Measurements from ENCODE around the gene OR1E2. TPM values are rescaled to one million over a fixed set of nuclear protein-coding genes. Genes with fewer than 3 reads are reported as not detected.
"Not testable (repeated sequence)": the region's sequence is repeated elsewhere in the genome, so short reads cannot be mapped to it uniquely, and the experiment has no call there.

Gene OR1E2
- total RNA-seq, 1 experiment from 2014 or later = not detected

DNA sequence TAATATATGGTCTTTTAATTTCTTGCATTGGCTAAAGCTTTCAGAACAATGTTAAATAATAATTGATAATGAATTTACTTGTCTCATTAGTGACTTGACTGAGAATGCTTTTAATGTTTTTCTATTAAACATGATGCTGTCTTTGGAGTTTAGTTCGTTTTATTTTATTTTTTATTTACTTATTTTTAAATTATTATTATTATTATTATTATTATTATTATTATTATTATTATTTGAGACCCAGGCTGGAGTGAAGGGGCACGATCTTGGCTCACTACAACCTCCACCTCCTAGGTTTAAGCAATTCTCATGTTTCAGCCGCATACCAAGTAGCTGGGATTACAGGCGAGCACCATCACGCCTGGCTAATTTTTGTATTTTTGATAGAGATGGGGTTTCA, 18.0 kb downstream of the OR1E2 start:
- DNase-seq = no peak
- Mint-ChIP-seq H3K9me3 (peaks cover 35 to 69% of the 10 kb centered on the region in 2 experiments), H3K36me3 (ENCODE audit: insufficient read depth in 1 of 3, low read depth in 3 of 3) (peaks cover 2 to 15% (median 10%) of the 10 kb centered on the region in 3 experiments; a peak in 5 of 7 replicates), H3K27ac (no peak overlapping the region), H3K4me3 (no peak overlapping the region), H3K27me3 (ENCODE audit: low read depth) (no peaks in the 10 kb centered on the region; the same call in 1 of the 2 replicates), H3K4me1 (no peaks in the 10 kb centered on the region)
- H2BK5ac ChIP-seq (ENCODE audit: insufficient read length, low read length) = no peak overlapping the region
- H3K56ac ChIP-seq (ENCODE audit: insufficient read length, low read depth, low read length) = no peak overlapping the region
- no peak overlapping the region for H2AK5ac ChIP-seq (ENCODE audit: insufficient read length, low read length)
- H4K8ac ChIP-seq (replicated peaks; ENCODE audit: insufficient read length, low read depth, low read length) = no peak overlapping the region
- no peak for TF ChIP-seq CTCF (conservative IDR thresholded peaks at IDR 0.05)
- peaks cover 11% of the 10 kb centered on the region for H3K9me3 ChIP-seq (ENCODE audit: control insufficient read depth, low read depth, low read length)
- no peaks in the 10 kb centered on the region for H3K79me1 ChIP-seq (ENCODE audit: insufficient read depth, low read depth, low read length, poor library complexity, severe bottlenecking)
- H2BK15ac ChIP-seq (ENCODE audit: low read depth, low read length) = no peak overlapping the region
- no peak overlapping the region for H3K14ac ChIP-seq (ENCODE audit: insufficient read depth, low read length)
- no peak overlapping the region for H3K27ac ChIP-seq (ENCODE audit: insufficient read length, low read depth, low read length)
- H4K20me1 ChIP-seq (ENCODE audit: control insufficient read depth, insufficient read depth, insufficient read length) = no peaks in the 10 kb centered on the region
- no peak overlapping the region for H4K5ac ChIP-seq (ENCODE audit: insufficient read length, low read depth, low read length)
- no peak overlapping the region for H3K4me2 ChIP-seq (ENCODE audit: insufficient read depth, insufficient read length, low read length)
- H3K27me3 ChIP-seq (ENCODE audit: insufficient read depth, low read length) = no peaks in the 10 kb centered on the region
- H3K23ac ChIP-seq (ENCODE audit: insufficient read length, low read depth, low read length) = no peak overlapping the region
- H2BK20ac ChIP-seq (ENCODE audit: low read depth, low read length, poor library complexity, severe bottlenecking) = no peak overlapping the region
- H3K23me2 ChIP-seq (ENCODE audit: insufficient read length, low read depth, low read length, poor library complexity, severe bottlenecking) = no peaks in the 10 kb centered on the region
- H3K9ac ChIP-seq (ENCODE audit: extremely low read depth, insufficient read length, low read length) = no peak overlapping the region
- H4K91ac ChIP-seq (ENCODE audit: insufficient read length, low read depth, low read length) = no peak overlapping the region
- H2BK12ac ChIP-seq (ENCODE audit: insufficient read length, low read depth, low read length) = no peak overlapping the region
- H3K79me2 ChIP-seq (ENCODE audit: insufficient read depth, low read length) = no peaks in the 10 kb centered on the region
- no peaks in the 10 kb centered on the region for H3K4me1 ChIP-seq (ENCODE audit: insufficient read depth, low read length)
- no peak overlapping the region for H2BK120ac ChIP-seq (ENCODE audit: low read depth, low read length, poor library complexity, severe bottlenecking)
- no CpG with 5 or more reads among the region's 5 CpGs for WGBS (ENCODE audit: extremely low coverage, insufficient read length, low lambda C conversion rate)
- no peak overlapping the region for H3T11ph ChIP-seq (ENCODE audit: low read length)
- no peak overlapping the region for H3K4ac ChIP-seq (ENCODE audit: low read depth, low read length)
- H2AFZ ChIP-seq (ENCODE audit: low read length) = no peak overlapping the region
- H3K18ac ChIP-seq (ENCODE audit: insufficient read length, low read depth, low read length) = no peak overlapping the region

DNA sequence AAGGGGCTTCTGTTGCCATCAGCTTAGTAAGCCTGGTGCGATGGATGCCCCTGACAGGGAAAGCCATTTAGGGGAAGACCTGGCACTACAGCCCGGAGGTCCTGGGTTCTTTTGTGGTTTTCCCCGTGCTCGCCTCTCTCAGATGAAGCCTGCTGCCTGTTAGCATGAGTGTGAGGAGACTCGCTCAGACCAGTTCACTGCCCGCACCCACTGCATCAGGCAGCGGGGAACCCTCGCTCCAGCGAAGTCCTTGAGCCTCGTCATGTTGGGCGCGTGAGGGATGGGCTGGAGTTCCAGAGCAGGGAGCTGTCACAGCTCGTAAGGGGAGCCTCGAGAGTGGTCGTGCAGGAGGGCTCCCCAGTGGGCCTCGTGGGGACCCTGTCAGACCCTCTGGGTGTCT, 21.4 kb downstream of the OR1E2 start:
- Mint-ChIP-seq H3K9me3 (peaks cover 43 to 73% of the 10 kb centered on the region in 2 experiments), H3K36me3 (ENCODE audit: insufficient read depth in 1 of 3, low read depth in 3 of 3) (peaks cover 4 to 33% (median 15%) of the 10 kb centered on the region in 3 experiments; a peak in 6 of 7 replicates)
- H3K14ac ChIP-seq (ENCODE audit: insufficient read depth, low read length); H2BK5ac ChIP-seq (ENCODE audit: insufficient read length, low read length); H3K4ac ChIP-seq (ENCODE audit: low read depth, low read length); H3T11ph ChIP-seq (ENCODE audit: low read length); H3K27me3 Mint-ChIP-seq (ENCODE audit: low read depth); H3K27ac Mint-ChIP-seq; H3K27ac ChIP-seq (ENCODE audit: insufficient read length, low read depth, low read length); H3K23me2 ChIP-seq (ENCODE audit: insufficient read length, low read depth, low read length, poor library complexity, severe bottlenecking); H3K79me2 ChIP-seq (ENCODE audit: insufficient read depth, low read length); H3K4me1 ChIP-seq (ENCODE audit: insufficient read depth, low read length); H2BK20ac ChIP-seq (ENCODE audit: low read depth, low read length, poor library complexity, severe bottlenecking); H3K4me1 Mint-ChIP-seq; H4K5ac ChIP-seq (ENCODE audit: insufficient read length, low read depth, low read length); H3K9ac ChIP-seq (ENCODE audit: extremely low read depth, insufficient read length, low read length); H4K91ac ChIP-seq (ENCODE audit: insufficient read length, low read depth, low read length); H2AK5ac ChIP-seq (ENCODE audit: insufficient read length, low read length); H3K18ac ChIP-seq (ENCODE audit: insufficient read length, low read depth, low read length); H2BK15ac ChIP-seq (ENCODE audit: low read depth, low read length); H3K4me2 ChIP-seq (ENCODE audit: insufficient read depth, insufficient read length, low read length); H2AFZ ChIP-seq (ENCODE audit: low read length); H3K4me3 Mint-ChIP-seq; H4K8ac ChIP-seq (replicated peaks; ENCODE audit: insufficient read length, low read depth, low read length); H3K27me3 ChIP-seq (ENCODE audit: insufficient read depth, low read length); H2BK12ac ChIP-seq (ENCODE audit: insufficient read length, low read depth, low read length); H3K79me1 ChIP-seq (ENCODE audit: insufficient read depth, low read depth, low read length, poor library complexity, severe bottlenecking); H4K20me1 ChIP-seq (ENCODE audit: control insufficient read depth, insufficient read depth, insufficient read length); DNase-seq; H2BK120ac ChIP-seq (ENCODE audit: low read depth, low read length, poor library complexity, severe bottlenecking); H3K56ac ChIP-seq (ENCODE audit: insufficient read length, low read depth, low read length); H3K23ac ChIP-seq (ENCODE audit: insufficient read length, low read depth, low read length): not testable (repeated sequence)
- peaks cover 41% of the 10 kb centered on the region for H3K9me3 ChIP-seq (ENCODE audit: control insufficient read depth, low read depth, low read length)
- WGBS (ENCODE audit: extremely low coverage, insufficient read length, low lambda C conversion rate) = no CpG with 5 or more reads among the region's 16 CpGs
